CD14-positive monocyte (primary cell): ENCODE data around the gene GSPT1. TPM values are rescaled to one million over a fixed set of nuclear protein-coding genes. Genes with fewer than 3 reads are reported as not detected.
"Not testable (repeated sequence)": the region's sequence is repeated elsewhere in the genome, so short reads cannot be mapped to it uniquely, and the experiment has no call there.

ENCODE experiments used
- DNase-seq, 3 donors: peaks; one replicate each; pipeline ENCODE4 v3.0.0-alpha.2; 2011 to 2022
- H2AFZ ChIP-seq: 2 replicates; pipeline ENCODE4 v1.6.0; 2012; ENCODE audit warnings: mild to moderate bottlenecking, low read depth, low read length, inconsistent platforms; ENCODE audit not compliant: insufficient read depth, poor library complexity, severe bottlenecking
- H3K27ac ChIP-seq, 2 donors: 1 replicate in 1 of 2; 2 replicates in 1 of 2; pipeline ENCODE4 v1.5.1; 2012 to 2013; ENCODE audit warnings: low read length in 2 of 2, control low read depth in 1 of 2, inconsistent platforms in 1 of 2, low read depth in 1 of 2, mild to moderate bottlenecking in 1 of 2
- H3K27me3 ChIP-seq, 2 donors: one replicate each; pipeline versions ENCODE4 v1.6.0 to v1.6.1; 2011 to 2013; ENCODE audit warnings: low read length in 2 of 2; ENCODE audit not compliant: control insufficient read depth in 2 of 2, insufficient read depth in 2 of 2
- H3K36me3 ChIP-seq, 2 donors: replicated peaks in 1 of 2; 1 replicate in 1 of 2; 2 replicates in 1 of 2; pipeline versions ENCODE4 v1.5.1 to v1.6.1; 2012 to 2013; ENCODE audit warnings: low read length in 2 of 2, control low read depth in 1 of 2, inconsistent platforms in 1 of 2, mild to moderate bottlenecking in 1 of 2; ENCODE audit not compliant: insufficient read depth in 2 of 2, control insufficient read depth in 1 of 2
- H3K4me1 ChIP-seq, 2 donors: 1 replicate in 1 of 2; 2 replicates in 1 of 2; pipeline versions ENCODE4 v1.5.1 to v1.6.1; 2012 to 2013; ENCODE audit warnings: low read length in 2 of 2, control low read depth in 1 of 2, inconsistent platforms in 1 of 2, mild to moderate bottlenecking in 1 of 2, moderate library complexity in 1 of 2; ENCODE audit not compliant: insufficient read depth in 2 of 2, control insufficient read depth in 1 of 2
- H3K4me2 ChIP-seq: replicated peaks from 2 replicates; pipeline ENCODE3; 2012; ENCODE audit warnings: low read length, moderate library complexity, mild to moderate bottlenecking; ENCODE audit not compliant: poor library complexity, severe bottlenecking; ENCODE audit errors: extremely low read depth
- H3K4me3 ChIP-seq, 3 experiments: fragments of 200-600 bp in 1 of 3; sonication (generic) in 1 of 3; replicated peaks in 1 of 3; 1 replicate in 2 of 3; 2 replicates in 1 of 3; pipeline ENCODE4 v1.5.1; 2011 to 2013; ENCODE audit warnings: low read length in 3 of 3, mild to moderate bottlenecking in 3 of 3, control low read depth in 2 of 3, low read depth in 2 of 3, inconsistent platforms in 1 of 3, moderate library complexity in 1 of 3
- H3K79me2 ChIP-seq: 2 replicates; pipeline ENCODE4 v1.6.0; 2012; ENCODE audit warnings: mild to moderate bottlenecking, control low read depth, inconsistent platforms, low read length, moderate library complexity; ENCODE audit not compliant: insufficient read depth
- H3K9ac ChIP-seq: 2 replicates; pipeline ENCODE4 v1.6.0; 2017; ENCODE audit warnings: low read length, mild to moderate bottlenecking; ENCODE audit not compliant: insufficient read depth, poor library complexity, severe bottlenecking
- H3K9me3 ChIP-seq, 2 donors: replicated peaks in 1 of 2; 1 replicate in 1 of 2; 2 replicates in 1 of 2; pipeline versions ENCODE4 v1.5.1 to v1.6.1; 2012 to 2013; ENCODE audit warnings: low read length in 2 of 2, control low read depth in 1 of 2; ENCODE audit not compliant: control insufficient read depth in 1 of 2, insufficient read depth in 1 of 2
- H4K20me1 ChIP-seq: 2 replicates; pipeline ENCODE4 v1.6.0; 2012; ENCODE audit warnings: mild to moderate bottlenecking, low read length, control low read depth, moderate library complexity; ENCODE audit not compliant: insufficient read depth
- H3K27ac Mint-ChIP-seq, 7 donors: one replicate each; pipeline ENCODE4 v1.8.0; 2020; ENCODE audit warnings: mild to moderate bottlenecking in 7 of 7, mixed read lengths in 7 of 7, moderate library complexity in 6 of 7, inconsistent platforms in 2 of 7
- H3K27me3 Mint-ChIP-seq, 3 donors: one replicate each; pipeline ENCODE4 v1.8.0; 2021 to 2022; ENCODE audit warnings: low read depth in 3 of 3, mild to moderate bottlenecking in 3 of 3, mixed read lengths in 3 of 3, moderate library complexity in 3 of 3, inconsistent platforms in 1 of 3
- H3K36me3 Mint-ChIP-seq, 2 donors: one replicate each; pipeline ENCODE4 v1.8.0; 2020; ENCODE audit warnings: mixed read lengths in 2 of 2, inconsistent platforms in 1 of 2, mild to moderate bottlenecking in 1 of 2
- H3K4me1 Mint-ChIP-seq: one replicate; pipeline ENCODE4 v1.8.0; 2020; ENCODE audit warnings: mild to moderate bottlenecking, mixed read lengths
- H3K4me3 Mint-ChIP-seq, 2 donors: one replicate each; pipeline ENCODE4 v1.8.0; 2020; ENCODE audit warnings: mild to moderate bottlenecking in 2 of 2, mixed read lengths in 2 of 2, moderate library complexity in 1 of 2
- H3K9me3 Mint-ChIP-seq, 7 donors: one replicate each; pipeline ENCODE4 v1.8.0; 2020 to 2022; ENCODE audit warnings: mixed read lengths in 7 of 7, mild to moderate bottlenecking in 6 of 7, moderate library complexity in 6 of 7, inconsistent platforms in 2 of 7
- CTCF ChIP-seq: fragments of 200-600 bp; IDR thresholded peaks from one replicate; pipeline ENCODE4 v1.8.0; 2022; ENCODE audit warnings: antibody characterized with exemption, mild to moderate bottlenecking
- WGBS: methylation state at CpG from one replicate; pipeline ENCODE4 v1.1.5; 2013; ENCODE audit warnings: missing lambda C conversion rate; ENCODE audit not compliant: insufficient coverage; 5-methylcytosine and 5-hydroxymethylcytosine counted together
- intact Hi-C, 2 donors: fragments of 100-400 bp; cut with micrococcal nuclease; formaldehyde crosslinking; loops; one replicate each; pipeline versions ENCODE4 v1.15.0 to v1.15.1; 2023
- polyA plus RNA-seq, 3 donors: library from polyadenylated mRNA; depleted of rRNA in 1 of 3; unstranded in 2 of 3; stranded (reverse) in 1 of 3; fragments of 300-500 nt in 2 of 3; fragments of >200 nt in 1 of 3; fragmentation: Illumina TruSeq in 2 of 3; gene quantifications; 1 replicate in 2 of 3; 2 replicates in 1 of 3; pipeline ENCODE4 v1.2.3, GENCODE V29; 2012 to 2021

The GSPT1 gene
- polyA plus RNA-seq, 3 donors, result 22.4 to 48.3 (median 47.9) TPM

- Histone ChIP-seq H3K4me1 (no peaks in the 10 kb centered on the region), H3K27ac (no peak overlapping the region), H3K27me3 (no peaks in the 10 kb centered on the region), H3K36me3 (no peaks in the 10 kb centered on the region), H3K79me2 (no peaks in the 10 kb centered on the region), H3K4me3 (no peak overlapping the region), H3K9ac (no peak overlapping the region), H3K4me2 (no peak overlapping the region), H2AFZ (no peak overlapping the region), H4K20me1 (no peaks in the 10 kb centered on the region), H3K9me3 (no peaks in the 10 kb centered on the region)
- no peak for DNase-seq
- WGBS, result 100% methylated on average over 3 of the region's 5 CpGs
- Mint-ChIP-seq H3K27ac (no peak overlapping the region), H3K9me3 (no peaks in the 10 kb centered on the region), H3K4me3 (no peak overlapping the region), H3K36me3 (no peaks in the 10 kb centered on the region), H3K27me3 (peaks cover 0 to 3% (median 0%) of the 10 kb centered on the region in 3 donors), H3K4me1 (no peaks in the 10 kb centered on the region)
- intact Hi-C loops, result loop anchor here in 1 of 2 donors (2.0 kb wide), 1 partner anchor 120 kb away; no protein-coding TSS in a partner anchor
- TF ChIP-seq CTCF, result no peak
Observed at GRCh38 chr16:11948819-11949218, 33.1 kb upstream of the GSPT1 start.

DNA sequence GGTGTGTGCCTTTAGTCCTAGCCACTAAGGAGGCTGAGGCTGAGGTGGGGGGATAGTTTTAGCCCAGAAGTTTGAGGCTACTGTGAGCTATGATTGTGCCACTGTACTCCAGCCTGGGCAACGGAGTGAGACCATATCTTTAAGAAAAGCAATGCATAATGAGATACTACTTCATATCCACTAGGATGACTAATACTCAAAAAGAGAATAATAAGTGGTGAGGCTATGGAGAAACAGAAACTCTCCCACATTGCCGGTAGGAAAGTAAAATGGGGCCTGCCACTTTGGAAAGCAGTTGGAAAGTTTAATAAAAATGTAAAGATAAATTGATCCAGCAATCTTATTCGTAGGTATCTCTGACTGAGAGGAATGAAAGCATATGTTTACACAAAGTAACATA lies 30.7 kb upstream of the GSPT1 start:
- Histone ChIP-seq H4K20me1 (no peaks in the 10 kb centered on the region), H3K4me3 (no peak overlapping the region), H3K4me2 (no peak overlapping the region), H3K36me3 (no peaks in the 10 kb centered on the region), H3K27me3 (no peaks in the 10 kb centered on the region), H3K9ac (no peak overlapping the region), H3K9me3 (no peaks in the 10 kb centered on the region), H3K79me2 (no peaks in the 10 kb centered on the region), H2AFZ (no peak overlapping the region), H3K4me1 (no peaks in the 10 kb centered on the region), H3K27ac (no peak overlapping the region)
- Mint-ChIP-seq H3K27ac (no peak overlapping the region), H3K9me3 (no peaks in the 10 kb centered on the region), H3K27me3 (peaks cover 0 to 3% (median 0%) of the 10 kb centered on the region in 3 donors), H3K4me1 (no peaks in the 10 kb centered on the region), H3K36me3 (no peaks in the 10 kb centered on the region), H3K4me3 (no peak overlapping the region)
- intact Hi-C loops, result no loop called here
- DNase-seq, result no peak
- WGBS, result no CpG with 5 or more reads among the region's 3 CpGs
- no peak for TF ChIP-seq CTCF

- WGBS, result no CpG with 5 or more reads among the region's 4 CpGs
- H3K4me1 Mint-ChIP-seq, DNase-seq, H3K27me3 Mint-ChIP-seq, H3K27me3 ChIP-seq, H4K20me1 ChIP-seq, H3K27ac Mint-ChIP-seq, H3K27ac ChIP-seq, H3K4me1 ChIP-seq, intact Hi-C loops, H3K4me3 ChIP-seq, H3K4me2 ChIP-seq, H3K79me2 ChIP-seq, H3K9me3 ChIP-seq, H3K4me3 Mint-ChIP-seq, H3K9ac ChIP-seq, H3K9me3 Mint-ChIP-seq, H3K36me3 Mint-ChIP-seq, H3K36me3 ChIP-seq, H2AFZ ChIP-seq: not testable (repeated sequence)
Observed at GRCh38 chr16:11941945-11942344, 26.2 kb upstream of the GSPT1 start, which contains the start of gene NPIPB2. NPIPB2 (minus strand) TSS chr16:11942045; CDS start chr16:11942045, 0 bp downstream.
